ENCODE measurements around the gene PARP9.

Gene PARP9

GRCh38 chr3:122546151-122546550, 17.9 kb downstream of the PARP9 start:
- no peak overlapping the region for H3K27ac ChIP-seq (ENCODE audit: low read depth, low read length)
- no peaks in the 10 kb centered on the region for H3K4me1 ChIP-seq (ENCODE audit: insufficient read depth, low read length)
- no peak overlapping the region for H3K4me3 ChIP-seq (ENCODE audit: low read depth in 1 of 2, low read length in 2 of 2)
- H3K9ac ChIP-seq (ENCODE audit: low read length) = no peak overlapping the region
- peaks cover 44% of the 10 kb centered on the region for H3K36me3 ChIP-seq (ENCODE audit: insufficient read depth, low read length)
- no peaks in the 10 kb centered on the region for H3K27me3 ChIP-seq (ENCODE audit: control insufficient read depth in 1 of 2, insufficient read depth in 2 of 2, low read length in 2 of 2)
- H3K9me3 ChIP-seq (ENCODE audit: low read length) = no peaks in the 10 kb centered on the region

GRCh38 chr3:122538956-122539490, 25.1 kb downstream of the PARP9 start:
- Histone ChIP-seq H3K4me1 (ENCODE audit: insufficient read depth, low read length) (no peaks in the 10 kb centered on the region), H3K9me3 (ENCODE audit: low read length) (no peaks in the 10 kb centered on the region), H3K4me3 (ENCODE audit: low read depth in 1 of 2, low read length in 2 of 2) (no peak overlapping the region), H3K27me3 (ENCODE audit: control insufficient read depth in 1 of 2, insufficient read depth in 2 of 2, low read length in 2 of 2) (no peaks in the 10 kb centered on the region), H3K27ac (ENCODE audit: low read depth, low read length) (no peak overlapping the region), H3K36me3 (ENCODE audit: insufficient read depth, low read length) (peaks cover 50% of the 10 kb centered on the region), H3K9ac (ENCODE audit: low read length) (no peak overlapping the region)

GRCh38 chr3:122536632-122537001, 27.5 kb downstream of the PARP9 start:
- no peaks in the 10 kb centered on the region for H3K27me3 ChIP-seq (ENCODE audit: control insufficient read depth in 1 of 2, insufficient read depth in 2 of 2, low read length in 2 of 2)
- no peak overlapping the region for H3K4me3 ChIP-seq (ENCODE audit: low read depth in 1 of 2, low read length in 2 of 2)
- peaks cover 74% of the 10 kb centered on the region for H3K36me3 ChIP-seq (ENCODE audit: insufficient read depth, low read length)
- H3K4me1 ChIP-seq (ENCODE audit: insufficient read depth, low read length) = no peaks in the 10 kb centered on the region
- no peak overlapping the region for H3K9ac ChIP-seq (ENCODE audit: low read length)
- H3K27ac ChIP-seq (ENCODE audit: low read depth, low read length) = no peak overlapping the region
- H3K9me3 ChIP-seq (ENCODE audit: low read length) = no peaks in the 10 kb centered on the region

GRCh38 chr3:122535964-122536631, 28.0 kb downstream of the PARP9 start:
- no peaks in the 10 kb centered on the region for H3K4me1 ChIP-seq (ENCODE audit: insufficient read depth, low read length)
- no peaks in the 10 kb centered on the region for H3K27me3 ChIP-seq (ENCODE audit: control insufficient read depth in 1 of 2, insufficient read depth in 2 of 2, low read length in 2 of 2)
- H3K36me3 ChIP-seq (ENCODE audit: insufficient read depth, low read length) = peaks cover 74% of the 10 kb centered on the region
- no peak overlapping the region for H3K27ac ChIP-seq (ENCODE audit: low read depth, low read length)
- H3K4me3 ChIP-seq (ENCODE audit: low read depth in 1 of 2, low read length in 2 of 2) = no peak overlapping the region
- no peak overlapping the region for H3K9ac ChIP-seq (ENCODE audit: low read length)
- H3K9me3 ChIP-seq (ENCODE audit: low read length) = no peaks in the 10 kb centered on the region

GRCh38 chr3:122533931-122534334, 30.2 kb downstream of the PARP9 start:
- peaks cover 60% of the 10 kb centered on the region for H3K36me3 ChIP-seq (ENCODE audit: insufficient read depth, low read length)
- H3K27ac ChIP-seq (ENCODE audit: low read depth, low read length) = no peak overlapping the region
- H3K9me3 ChIP-seq (ENCODE audit: low read length) = no peaks in the 10 kb centered on the region
- H3K4me3 ChIP-seq (ENCODE audit: low read depth in 1 of 2, low read length in 2 of 2) = no peak overlapping the region
- no peak overlapping the region for H3K9ac ChIP-seq (ENCODE audit: low read length)
- H3K4me1 ChIP-seq (ENCODE audit: insufficient read depth, low read length) = no peaks in the 10 kb centered on the region
- no peaks in the 10 kb centered on the region for H3K27me3 ChIP-seq (ENCODE audit: control insufficient read depth in 1 of 2, insufficient read depth in 2 of 2, low read length in 2 of 2)

- Histone ChIP-seq H3K27me3 (ENCODE audit: control insufficient read depth in 1 of 2, insufficient read depth in 2 of 2, low read length in 2 of 2) (no peaks in the 10 kb centered on the region), H3K4me3 (ENCODE audit: low read depth in 1 of 2, low read length in 2 of 2) (no peak overlapping the region), H3K9me3 (ENCODE audit: low read length) (no peaks in the 10 kb centered on the region), H3K4me1 (ENCODE audit: insufficient read depth, low read length) (no peaks in the 10 kb centered on the region), H3K36me3 (ENCODE audit: insufficient read depth, low read length) (peaks cover 58% of the 10 kb centered on the region), H3K9ac (ENCODE audit: low read length) (no peak overlapping the region), H3K27ac (ENCODE audit: low read depth, low read length) (no peak overlapping the region)
Measured at GRCh38 chr3:122533480-122533879, 30.6 kb downstream of the PARP9 start.

GRCh38 chr3:122530164-122530563, 33.9 kb downstream of the PARP9 start:
- Histone ChIP-seq H3K4me1 (ENCODE audit: insufficient read depth, low read length) (no peaks in the 10 kb centered on the region), H3K27me3 (ENCODE audit: control insufficient read depth in 1 of 2, insufficient read depth in 2 of 2, low read length in 2 of 2) (no peaks in the 10 kb centered on the region), H3K4me3 (ENCODE audit: low read depth in 1 of 2, low read length in 2 of 2) (no peak overlapping the region), H3K9me3 (ENCODE audit: low read length) (no peaks in the 10 kb centered on the region), H3K27ac (ENCODE audit: low read depth, low read length) (no peak overlapping the region), H3K9ac (ENCODE audit: low read length) (no peak overlapping the region), H3K36me3 (ENCODE audit: insufficient read depth, low read length) (peaks cover 44% of the 10 kb centered on the region)

GRCh38 chr3:122523317-122523716, 40.8 kb downstream of the PARP9 start:
- Histone ChIP-seq H3K9ac (ENCODE audit: low read length) (no peak overlapping the region), H3K4me3 (ENCODE audit: low read depth in 1 of 2, low read length in 2 of 2) (no peak overlapping the region), H3K27me3 (ENCODE audit: control insufficient read depth in 1 of 2, insufficient read depth in 2 of 2, low read length in 2 of 2) (no peaks in the 10 kb centered on the region), H3K9me3 (ENCODE audit: low read length) (no peaks in the 10 kb centered on the region), H3K4me1 (ENCODE audit: insufficient read depth, low read length) (no peaks in the 10 kb centered on the region), H3K36me3 (ENCODE audit: insufficient read depth, low read length) (peaks cover 7% of the 10 kb centered on the region), H3K27ac (ENCODE audit: low read depth, low read length) (no peak overlapping the region)

GRCh38 chr3:122520861-122521260, 43.2 kb downstream of the PARP9 start:
- Histone ChIP-seq H3K9me3 (ENCODE audit: low read length) (no peaks in the 10 kb centered on the region), H3K9ac (ENCODE audit: low read length) (no peak overlapping the region), H3K36me3 (ENCODE audit: insufficient read depth, low read length) (no peaks in the 10 kb centered on the region), H3K4me3 (ENCODE audit: low read depth in 1 of 2, low read length in 2 of 2) (no peak overlapping the region), H3K27me3 (ENCODE audit: control insufficient read depth in 1 of 2, insufficient read depth in 2 of 2, low read length in 2 of 2) (no peaks in the 10 kb centered on the region), H3K27ac (ENCODE audit: low read depth, low read length) (no peak overlapping the region), H3K4me1 (ENCODE audit: insufficient read depth, low read length) (no peaks in the 10 kb centered on the region)

- H3K27ac ChIP-seq (ENCODE audit: low read depth, low read length) = no peak overlapping the region
- no peaks in the 10 kb centered on the region for H3K36me3 ChIP-seq (ENCODE audit: insufficient read depth, low read length)
- no peaks in the 10 kb centered on the region for H3K9me3 ChIP-seq (ENCODE audit: low read length)
- no peak overlapping the region for H3K4me3 ChIP-seq (ENCODE audit: low read depth in 1 of 2, low read length in 2 of 2)
- no peak overlapping the region for H3K9ac ChIP-seq (ENCODE audit: low read length)
- H3K4me1 ChIP-seq (ENCODE audit: insufficient read depth, low read length) = no peaks in the 10 kb centered on the region
- no peaks in the 10 kb centered on the region for H3K27me3 ChIP-seq (ENCODE audit: control insufficient read depth in 1 of 2, insufficient read depth in 2 of 2, low read length in 2 of 2)
Measured at GRCh38 chr3:122519693-122520092, 44.4 kb downstream of the PARP9 start.

- Histone ChIP-seq H3K4me3 (ENCODE audit: low read depth in 1 of 2, low read length in 2 of 2) (no peak overlapping the region), H3K27ac (ENCODE audit: low read depth, low read length) (no peak overlapping the region), H3K9me3 (ENCODE audit: low read length) (no peaks in the 10 kb centered on the region), H3K9ac (ENCODE audit: low read length) (no peak overlapping the region), H3K4me1 (ENCODE audit: insufficient read depth, low read length) (peaks cover 13% of the 10 kb centered on the region), H3K27me3 (ENCODE audit: control insufficient read depth in 1 of 2, insufficient read depth in 2 of 2, low read length in 2 of 2) (no peaks in the 10 kb centered on the region), H3K36me3 (ENCODE audit: insufficient read depth, low read length) (no peaks in the 10 kb centered on the region)
Measured at GRCh38 chr3:122516846-122517360, 47.2 kb downstream of the PARP9 start.

GRCh38 chr3:122515870-122516269, 48.2 kb downstream of the PARP9 start:
- no peaks in the 10 kb centered on the region for H3K36me3 ChIP-seq (ENCODE audit: insufficient read depth, low read length)
- no peaks in the 10 kb centered on the region for H3K27me3 ChIP-seq (ENCODE audit: control insufficient read depth in 1 of 2, insufficient read depth in 2 of 2, low read length in 2 of 2)
- no peak overlapping the region for H3K9ac ChIP-seq (ENCODE audit: low read length)
- peaks cover 21% of the 10 kb centered on the region for H3K4me1 ChIP-seq (ENCODE audit: insufficient read depth, low read length)
- no peak overlapping the region for H3K4me3 ChIP-seq (ENCODE audit: low read depth in 1 of 2, low read length in 2 of 2)
- no peaks in the 10 kb centered on the region for H3K9me3 ChIP-seq (ENCODE audit: low read length)
- no peak overlapping the region for H3K27ac ChIP-seq (ENCODE audit: low read depth, low read length)
